CD4-positive, alpha-beta T cell treated with Interleukin-17A for 1 hour (primary cell): ENCODE measurements around the gene KCNG2.
"Not testable (repeated sequence)": the region's sequence is repeated elsewhere in the genome, so short reads cannot be mapped to it uniquely, and the experiment has no call there.

Experiments used
- DNase-seq: peaks from one replicate; pipeline ENCODE4 v3.0.0-alpha.2; 2020

The KCNG2 gene, protein sequence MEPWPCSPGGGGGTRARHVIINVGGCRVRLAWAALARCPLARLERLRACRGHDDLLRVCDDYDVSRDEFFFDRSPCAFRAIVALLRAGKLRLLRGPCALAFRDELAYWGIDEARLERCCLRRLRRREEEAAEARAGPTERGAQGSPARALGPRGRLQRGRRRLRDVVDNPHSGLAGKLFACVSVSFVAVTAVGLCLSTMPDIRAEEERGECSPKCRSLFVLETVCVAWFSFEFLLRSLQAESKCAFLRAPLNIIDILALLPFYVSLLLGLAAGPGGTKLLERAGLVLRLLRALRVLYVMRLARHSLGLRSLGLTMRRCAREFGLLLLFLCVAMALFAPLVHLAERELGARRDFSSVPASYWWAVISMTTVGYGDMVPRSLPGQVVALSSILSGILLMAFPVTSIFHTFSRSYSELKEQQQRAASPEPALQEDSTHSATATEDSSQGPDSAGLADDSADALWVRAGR

DNA sequence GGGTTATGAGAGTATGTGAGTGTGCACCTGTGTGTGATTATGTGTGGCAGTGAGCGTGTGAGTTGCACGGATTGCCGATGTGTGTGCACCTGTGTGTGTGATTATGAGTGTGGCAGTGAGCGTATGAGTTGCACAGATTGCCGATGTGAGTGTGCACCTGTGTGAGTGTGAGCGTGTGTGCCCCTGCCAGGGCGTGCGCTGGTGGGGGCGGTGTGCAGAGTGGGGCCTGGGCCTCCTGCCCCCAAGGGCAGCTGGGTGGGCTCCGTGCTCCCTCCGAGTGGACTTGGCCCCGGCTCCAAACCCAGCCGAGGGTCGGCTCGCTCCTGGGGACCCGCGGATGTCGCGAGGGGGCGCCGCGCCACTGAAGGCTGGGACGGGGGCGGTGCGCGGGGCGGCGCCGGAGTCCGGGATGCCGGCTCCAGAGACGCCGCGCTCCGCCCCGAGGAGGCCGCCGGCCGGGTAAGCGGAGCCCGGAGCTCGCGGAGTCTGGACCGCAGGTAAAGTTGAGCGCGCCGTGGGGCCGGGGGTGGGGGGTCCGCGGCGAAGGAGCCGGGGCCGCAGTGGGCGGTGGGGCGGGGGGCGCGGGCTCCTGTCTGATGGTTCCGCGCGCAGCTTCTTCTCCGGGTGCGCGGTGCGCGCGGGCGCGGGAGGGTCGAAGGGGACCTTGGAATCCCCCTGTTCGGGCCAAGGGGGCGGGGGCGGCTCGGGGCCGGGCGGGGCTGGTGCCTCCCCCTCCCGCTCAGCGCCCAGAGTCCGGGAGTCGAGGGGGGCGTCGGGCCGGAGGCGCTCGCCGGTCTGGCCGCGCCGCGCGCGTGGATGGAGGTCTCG lies at the start of gene KCNG2:
TSS of gene KCNG2 (plus strand) at position 421 of the 828 bp plus-strand sequence. CDS start 65,730 bp downstream, outside the sequence.
- no peak for DNase-seq

DNA sequence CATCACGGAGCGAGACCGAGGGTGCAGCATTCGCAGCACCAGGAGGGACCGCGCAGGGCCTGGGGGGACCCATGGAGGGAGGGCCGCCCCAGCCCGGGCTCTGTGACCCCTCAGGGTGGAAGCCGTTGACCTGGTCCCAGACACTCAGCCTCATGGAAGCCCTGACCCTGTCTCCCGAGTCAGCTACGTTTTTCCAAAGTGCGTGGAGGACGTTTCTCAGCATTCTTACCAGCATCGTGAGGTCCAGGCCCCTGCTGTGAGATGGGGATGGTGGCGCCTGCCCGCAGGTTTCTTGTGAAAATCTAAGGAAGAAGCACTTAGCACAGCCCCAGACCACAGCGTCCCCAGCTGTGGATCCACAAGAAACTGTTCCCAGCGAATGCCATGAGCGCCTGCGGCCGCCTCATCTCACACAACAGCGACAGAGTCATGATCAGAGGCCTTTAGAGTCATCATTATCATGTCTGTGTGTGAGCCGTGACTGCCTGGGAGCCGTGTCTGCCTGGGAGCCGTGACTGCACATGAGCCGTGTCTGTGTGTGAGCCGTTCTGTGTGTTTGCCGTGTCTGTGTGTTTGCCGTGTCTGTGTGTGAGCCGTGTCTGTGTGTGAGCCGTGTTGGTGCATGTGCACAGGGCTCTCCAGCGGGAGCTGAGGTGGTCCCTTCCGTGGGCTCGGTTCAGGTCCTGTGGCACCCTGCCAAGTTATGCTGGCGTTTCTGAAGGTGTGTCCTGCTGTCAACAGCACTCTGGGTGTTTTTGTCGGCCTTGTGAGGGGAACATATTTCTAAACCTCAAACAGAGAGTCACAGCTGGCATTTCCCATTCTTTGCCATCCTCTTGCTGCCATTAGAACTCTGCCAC lies 49.2 kb upstream of the KCNG2 start:
- DNase-seq: no peak

DNA sequence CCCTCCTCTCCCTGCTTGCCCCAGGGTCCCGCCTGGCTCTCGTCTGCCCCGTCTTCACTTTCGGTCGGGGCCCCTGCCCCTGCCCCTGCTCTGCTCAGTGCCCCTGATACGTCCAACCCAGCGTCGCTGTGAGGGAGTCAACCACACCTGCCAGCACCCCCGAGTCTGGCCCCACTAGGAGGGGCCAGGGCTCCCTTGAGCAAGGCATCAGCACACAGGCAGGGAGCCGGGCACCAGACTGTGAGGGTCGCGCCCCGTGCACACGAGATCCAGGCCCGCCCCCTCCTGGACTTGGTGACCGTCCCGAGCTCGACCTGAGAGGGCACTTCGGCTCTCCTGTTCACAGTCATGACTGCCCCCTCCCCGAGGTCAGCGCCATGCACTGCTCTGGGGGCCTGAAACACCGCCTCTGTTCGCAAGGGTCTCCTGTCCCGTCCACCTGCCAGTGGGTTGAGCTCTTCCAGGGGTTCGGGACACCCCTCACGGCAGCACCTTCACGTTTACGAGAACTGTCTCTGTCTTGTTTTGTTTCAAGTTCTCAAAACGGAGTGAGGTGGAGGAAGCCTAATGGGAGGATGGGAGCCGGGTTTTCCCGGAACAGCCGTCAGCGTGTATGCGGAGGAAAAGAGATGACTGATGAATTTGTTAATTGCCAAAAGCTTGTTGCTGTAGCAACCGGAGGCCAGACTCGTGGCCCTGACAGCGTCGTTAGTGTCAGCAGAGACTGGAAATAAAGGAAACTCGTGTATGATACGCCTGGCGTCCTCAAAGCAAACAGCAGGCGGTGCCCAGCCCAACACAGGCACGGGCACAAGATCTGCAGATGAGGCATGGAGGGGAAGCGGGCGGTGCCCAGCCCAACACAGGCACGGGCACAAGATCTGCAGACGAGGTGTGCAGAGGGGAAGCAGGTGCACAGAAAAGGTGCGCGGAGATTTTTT lies 48.2 kb upstream of the KCNG2 start:
- no peak for DNase-seq

DNA sequence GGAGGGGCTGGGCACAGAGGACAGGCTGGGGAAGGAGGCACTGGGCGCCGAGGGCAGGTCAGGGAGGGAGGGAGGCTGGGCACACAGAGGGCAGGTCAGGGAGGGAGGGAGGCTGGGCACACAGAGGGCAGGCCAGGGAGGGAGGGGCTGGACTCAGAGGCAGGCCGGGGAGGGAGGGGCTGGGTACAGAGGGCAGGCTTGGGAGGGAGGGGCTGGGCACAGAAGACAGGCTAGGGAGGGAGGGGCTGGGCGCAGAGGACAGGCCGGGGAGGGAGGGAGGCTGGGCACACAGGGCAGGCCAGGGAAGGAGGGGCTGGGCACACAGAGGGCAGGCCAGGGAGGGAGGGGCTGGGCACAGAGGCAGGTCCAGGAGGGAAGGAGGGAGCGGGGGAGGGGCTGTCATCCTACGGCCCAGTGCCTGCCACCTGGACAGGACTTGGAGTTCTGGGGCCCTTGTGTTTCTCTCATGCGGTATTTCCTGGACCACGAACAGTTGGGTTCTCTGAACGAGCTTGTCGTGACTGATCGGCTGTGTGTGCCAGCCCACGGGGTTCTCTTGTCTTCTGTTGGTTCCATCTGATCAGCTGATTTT lies 46.7 kb upstream of the KCNG2 start:
- no peak for DNase-seq

DNA sequence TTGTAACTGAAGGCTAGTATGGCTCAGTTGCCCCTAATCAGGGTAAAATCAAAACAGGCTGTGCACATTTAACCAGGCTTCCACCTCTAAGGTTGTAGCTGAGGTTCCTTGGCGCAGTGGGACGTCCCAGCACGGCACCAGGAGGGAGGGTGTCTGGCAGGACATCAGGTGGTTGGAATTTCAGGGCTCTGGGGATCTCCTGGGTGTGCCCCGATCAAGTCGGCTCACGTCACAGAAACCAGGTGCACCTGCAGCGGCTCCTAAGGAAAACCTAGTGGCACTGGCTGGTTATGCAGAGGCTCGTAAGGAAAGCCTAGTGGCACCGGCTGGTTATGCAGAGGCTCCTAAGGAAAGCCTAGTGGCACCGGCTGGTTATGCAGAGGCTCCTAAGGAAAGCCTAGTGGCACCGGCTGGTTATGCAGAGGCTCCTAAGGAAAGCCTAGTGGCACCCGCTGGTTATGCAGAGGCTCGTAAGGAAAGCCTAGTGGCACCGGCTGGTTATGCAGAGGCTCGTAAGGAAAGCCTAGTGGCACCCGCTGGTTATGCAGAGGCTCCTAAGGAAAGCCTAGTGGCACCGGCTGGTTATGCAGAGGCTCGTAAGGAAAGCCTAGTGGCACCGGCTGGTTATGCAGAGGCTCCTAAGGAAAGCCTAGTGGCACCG lies 45.7 kb upstream of the KCNG2 start:
- not testable (repeated sequence) for DNase-seq

DNA sequence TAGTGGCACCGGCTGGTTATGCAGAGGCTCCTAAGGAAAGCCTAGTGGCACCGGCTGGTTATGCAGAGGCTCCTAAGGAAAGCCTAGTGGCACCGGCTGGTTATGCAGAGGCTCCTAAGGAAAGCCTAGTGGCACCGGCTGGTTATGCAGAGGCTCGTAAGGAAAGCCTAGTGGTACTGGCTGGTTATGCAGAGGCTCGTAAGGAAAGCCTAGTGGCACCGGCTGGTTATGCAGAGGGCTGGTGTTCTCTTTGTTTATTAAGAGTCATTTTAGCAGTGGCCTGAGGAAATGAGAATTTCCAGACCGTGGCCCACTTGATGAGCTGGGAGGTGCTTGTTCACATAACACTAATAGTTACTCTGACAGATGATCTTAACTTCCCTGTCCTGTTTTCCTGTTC lies 44.8 kb upstream of the KCNG2 start:
- not testable (repeated sequence) for DNase-seq

DNA sequence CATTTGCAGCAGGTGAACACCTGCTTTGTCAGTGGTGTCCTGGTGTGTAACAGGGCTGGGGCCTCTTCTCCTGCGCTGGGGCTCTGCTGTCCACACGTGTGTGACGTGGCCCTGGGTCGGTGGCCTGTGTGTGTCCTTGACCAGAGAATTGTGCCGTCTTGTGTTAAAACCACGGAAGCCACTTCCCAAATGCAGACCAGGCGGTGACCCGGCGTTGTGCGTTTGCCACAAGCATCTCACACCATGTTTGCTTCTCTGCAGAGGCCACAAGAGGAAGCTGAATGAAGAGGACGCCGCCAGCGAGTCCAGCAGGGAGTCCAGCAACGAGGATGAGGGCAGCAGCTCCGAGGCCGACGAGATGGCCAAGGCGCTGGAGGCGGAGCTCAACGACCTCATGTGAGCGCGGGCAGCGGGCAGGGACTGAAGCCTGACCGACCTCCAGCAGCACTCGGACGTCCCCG lies 44.3 kb upstream of the KCNG2 start:
- DNase-seq: no peak

DNA sequence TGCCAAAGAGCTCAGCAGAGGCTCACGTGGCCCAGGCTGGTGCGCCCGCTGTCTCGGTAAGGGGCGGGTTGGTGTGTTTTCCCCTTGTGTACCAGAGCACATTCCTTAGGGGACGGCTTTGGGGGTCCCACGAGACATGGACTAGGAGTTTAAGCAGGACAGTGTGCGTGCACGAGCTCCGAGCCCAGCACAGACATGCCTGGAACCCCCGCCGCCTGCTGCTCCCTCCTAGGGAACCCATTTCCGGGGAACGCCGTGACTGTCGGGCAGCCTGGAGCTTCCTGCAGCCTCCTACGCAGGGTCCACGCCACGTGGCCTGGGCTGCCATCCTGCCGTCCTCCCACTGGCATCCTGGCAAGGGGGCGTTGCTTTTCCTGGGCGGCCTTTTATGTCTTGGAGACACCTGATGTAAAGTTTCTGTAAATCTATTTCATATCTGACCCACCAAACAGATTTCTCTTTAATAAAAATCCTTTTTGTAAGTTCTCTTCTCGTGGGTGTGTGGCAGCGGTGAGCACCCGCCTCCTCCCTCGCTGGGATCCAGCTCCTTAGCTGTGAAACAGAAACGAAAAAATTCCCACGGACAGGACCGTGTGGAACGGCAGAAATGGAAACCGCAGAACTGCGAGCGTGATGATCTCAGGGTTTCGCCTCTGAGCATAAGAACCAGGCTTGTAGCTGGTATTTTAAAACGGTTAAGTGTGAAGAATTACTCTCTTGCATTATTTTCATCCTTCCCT lies 43.5 kb upstream of the KCNG2 start:
- no peak for DNase-seq

DNA sequence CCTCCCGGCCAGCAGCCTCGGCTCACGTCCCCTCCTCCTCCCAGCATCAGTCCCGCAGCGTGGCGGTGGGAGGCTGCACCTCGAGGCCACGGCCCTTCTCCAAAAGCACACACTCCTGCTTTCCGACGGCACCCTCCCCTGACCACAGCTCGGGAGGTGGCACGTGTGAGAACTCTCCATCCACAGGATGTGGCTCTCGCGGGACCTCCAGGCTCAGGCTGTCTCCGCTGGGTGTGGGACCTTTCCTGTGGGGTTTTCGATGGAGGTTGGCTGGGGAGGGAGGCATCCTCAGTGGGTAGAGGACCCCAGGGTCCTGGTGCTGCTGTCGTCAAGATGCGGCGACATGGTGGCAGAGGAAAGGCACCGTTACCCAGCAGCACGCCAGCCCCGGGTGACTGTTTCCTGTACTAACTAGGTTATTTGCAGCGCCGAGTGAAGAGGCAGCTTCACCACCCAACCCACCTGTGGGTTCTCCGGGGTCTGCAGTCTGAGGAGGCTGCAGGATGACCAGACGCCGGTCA lies 42.8 kb upstream of the KCNG2 start:
- DNase-seq: no peak

DNA sequence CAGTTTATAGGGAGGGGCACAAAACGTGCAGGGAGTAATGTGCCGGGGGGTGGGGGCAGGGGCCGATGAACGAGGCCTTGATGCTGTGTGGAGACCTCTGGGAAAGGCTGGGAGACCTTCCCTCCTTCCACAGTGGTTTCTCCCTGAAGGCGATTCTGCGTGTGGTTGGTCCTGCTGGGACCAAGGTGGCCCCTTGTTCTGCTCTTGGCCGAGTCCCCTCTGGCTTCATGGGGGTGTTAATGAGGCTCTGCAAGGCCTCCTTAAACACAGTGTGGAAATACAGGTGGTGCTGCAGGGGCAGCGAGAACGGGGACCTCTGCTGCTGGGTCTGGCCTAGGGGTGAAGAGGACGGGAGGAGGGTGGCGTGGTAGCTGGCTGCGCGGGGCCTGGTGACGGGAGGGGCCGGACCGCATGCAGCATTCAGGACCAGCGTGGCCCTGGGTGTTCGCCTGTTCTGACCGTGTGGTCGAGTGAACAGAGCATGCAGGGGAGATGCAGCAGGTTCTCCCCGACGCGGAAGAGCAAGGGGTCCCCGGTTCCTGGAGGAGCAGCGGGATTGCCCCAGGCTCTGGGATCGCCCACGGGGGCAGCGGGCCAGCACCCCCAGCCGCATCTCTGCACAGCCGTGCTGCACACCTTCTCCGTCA lies 42.1 kb upstream of the KCNG2 start:
- DNase-seq: no peak

DNA sequence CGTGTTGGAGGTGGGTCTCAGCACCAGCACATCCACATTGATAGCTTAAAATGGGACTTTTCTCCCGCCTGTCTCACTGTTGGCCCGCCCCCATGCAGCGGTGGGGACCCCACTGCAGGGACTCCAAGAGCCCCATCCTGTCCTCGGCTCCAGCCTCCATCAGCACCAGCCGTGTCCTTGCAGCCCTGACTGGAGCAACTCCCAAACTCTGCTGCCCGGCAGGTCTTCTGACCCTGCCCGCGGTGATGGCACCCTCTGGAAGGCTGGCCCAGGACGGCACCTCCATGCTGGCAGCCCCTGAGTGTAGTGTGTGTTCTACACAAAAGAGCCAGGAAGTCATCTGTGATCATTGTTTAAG lies 41.6 kb upstream of the KCNG2 start:
- no peak for DNase-seq

DNA sequence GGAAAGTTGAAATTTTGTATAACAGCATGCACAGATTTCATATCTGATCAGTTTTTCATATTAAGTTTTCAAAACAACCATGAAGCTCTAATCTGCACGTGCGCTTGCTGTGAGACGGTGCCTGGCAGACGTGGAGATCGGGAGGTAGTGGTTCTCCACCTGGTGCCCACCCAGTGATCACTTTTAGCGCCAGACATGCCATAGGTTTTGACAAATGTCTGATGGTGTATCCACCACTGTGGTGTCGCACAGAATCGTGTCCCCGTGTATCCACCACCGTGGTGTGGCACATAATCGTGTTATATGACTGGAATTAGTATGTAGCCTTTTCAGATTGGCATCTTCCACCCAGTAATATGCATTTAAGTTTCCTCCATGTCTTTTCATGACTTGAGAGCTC lies 40.9 kb upstream of the KCNG2 start:
- no peak for DNase-seq

DNA sequence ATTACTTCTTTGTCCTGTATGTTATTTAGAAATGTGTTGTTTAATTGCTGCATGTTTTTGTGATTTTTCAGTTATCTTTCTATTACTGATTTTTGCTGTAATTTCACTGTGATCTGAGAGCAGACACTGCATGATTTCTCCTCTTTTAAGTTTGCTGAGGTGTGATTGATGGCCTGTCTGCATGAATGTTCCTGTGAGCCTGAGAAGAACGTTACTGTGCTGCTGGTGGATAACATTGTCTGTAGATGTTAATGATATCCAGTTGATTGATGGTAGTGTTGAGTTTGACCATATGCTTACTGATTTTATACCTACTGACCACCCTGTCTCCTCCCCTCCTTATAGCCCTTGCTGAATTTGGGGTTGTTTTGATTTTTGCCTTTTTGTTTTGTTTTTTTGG lies 37.4 kb upstream of the KCNG2 start:
- DNase-seq: no peak

DNA sequence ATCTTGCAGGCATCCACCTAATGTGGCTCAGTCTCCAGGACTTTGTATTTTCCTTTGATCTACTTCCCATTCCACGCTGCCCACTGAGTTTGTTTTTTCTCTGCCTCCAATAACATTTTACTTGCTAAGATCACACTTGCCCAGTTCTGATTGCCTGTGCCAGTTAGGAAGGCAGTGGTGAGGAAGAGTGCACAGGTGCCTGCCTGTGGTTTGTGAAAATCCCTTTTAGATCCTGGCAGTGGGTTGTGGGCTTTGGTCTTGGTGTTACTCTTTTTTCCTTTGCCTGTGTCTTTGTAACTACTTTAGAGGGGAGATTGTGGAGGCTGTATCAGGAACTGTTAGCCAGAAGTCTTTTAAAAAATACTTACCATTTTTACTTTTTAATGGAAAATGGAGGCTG lies 36.9 kb upstream of the KCNG2 start:
- DNase-seq: no peak

DNA sequence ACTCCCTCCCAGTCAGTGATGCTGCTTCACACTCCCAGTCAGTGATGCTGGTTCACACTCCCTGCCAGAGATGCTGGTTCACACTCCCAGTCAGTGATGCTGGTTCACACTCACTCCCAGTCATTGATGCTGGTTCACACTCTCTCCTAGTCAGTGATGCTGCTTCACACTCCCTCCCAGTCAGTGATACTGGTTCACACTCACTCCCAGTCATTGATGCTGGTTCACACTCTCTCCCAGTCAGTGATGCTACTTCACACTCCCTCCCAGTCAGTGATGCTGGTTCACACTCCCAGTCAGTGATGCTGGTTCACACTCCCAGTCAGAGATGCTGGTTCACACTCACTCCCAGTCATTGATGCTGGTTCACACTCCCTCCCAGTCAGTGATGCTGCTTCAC lies 34.3 kb upstream of the KCNG2 start:
- DNase-seq: no peak

DNA sequence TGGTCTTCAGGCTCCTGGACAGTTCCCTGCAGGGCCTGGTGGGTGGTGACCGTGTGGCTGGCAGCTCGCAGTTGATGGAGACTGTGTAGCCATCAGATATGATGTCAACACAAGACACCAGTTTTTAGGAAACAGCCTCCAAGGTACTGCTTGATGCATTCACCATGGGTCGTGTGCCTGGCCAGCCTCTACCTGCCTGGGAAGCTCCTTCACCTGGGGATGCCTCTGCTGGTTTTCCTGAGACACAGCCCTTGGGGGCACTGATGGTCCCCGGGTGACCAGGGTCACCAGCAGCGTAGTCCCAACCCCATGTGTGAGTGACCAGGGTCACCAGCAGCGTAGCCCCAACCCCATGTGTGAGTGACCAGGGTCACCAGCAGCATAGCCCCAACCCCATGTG lies 33.6 kb upstream of the KCNG2 start:
- DNase-seq: no peak

DNA sequence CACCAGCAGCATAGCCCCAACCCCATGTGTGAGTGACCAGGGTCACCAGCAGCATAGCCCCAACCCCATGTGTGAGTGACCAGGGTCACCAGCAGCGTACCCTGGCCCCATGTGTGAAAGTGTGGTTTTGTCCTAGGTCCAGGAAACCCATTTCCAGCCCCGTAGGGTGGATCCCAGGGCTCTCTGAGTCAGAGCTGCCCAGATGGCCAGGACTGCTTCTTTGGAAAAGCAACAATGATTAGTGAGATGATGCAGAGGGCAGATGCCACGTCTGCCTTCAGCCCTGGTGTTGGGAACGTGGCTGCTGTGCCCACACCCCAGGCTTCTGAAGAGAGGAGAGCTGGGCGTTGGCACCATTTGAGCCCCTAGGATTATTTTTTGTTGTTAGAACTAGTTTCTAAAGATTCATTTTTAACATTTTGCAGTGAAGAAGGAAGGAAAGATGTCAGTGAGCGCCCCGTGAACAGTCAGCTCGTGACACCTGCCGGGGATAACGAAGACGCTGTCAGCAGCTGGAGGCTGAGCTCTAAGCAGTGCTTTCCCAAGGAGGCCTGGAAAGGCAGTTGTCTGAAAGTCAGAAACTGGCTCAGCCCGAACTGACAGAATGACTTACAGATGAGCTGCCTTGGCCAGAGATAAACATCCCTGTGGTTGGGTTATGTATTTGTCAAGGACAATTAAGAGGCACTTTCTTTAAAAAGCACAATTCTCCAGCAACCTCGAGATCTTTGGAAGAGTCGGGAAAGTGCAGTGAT lies 32.1 kb upstream of the KCNG2 start:
- no peak for DNase-seq

DNA sequence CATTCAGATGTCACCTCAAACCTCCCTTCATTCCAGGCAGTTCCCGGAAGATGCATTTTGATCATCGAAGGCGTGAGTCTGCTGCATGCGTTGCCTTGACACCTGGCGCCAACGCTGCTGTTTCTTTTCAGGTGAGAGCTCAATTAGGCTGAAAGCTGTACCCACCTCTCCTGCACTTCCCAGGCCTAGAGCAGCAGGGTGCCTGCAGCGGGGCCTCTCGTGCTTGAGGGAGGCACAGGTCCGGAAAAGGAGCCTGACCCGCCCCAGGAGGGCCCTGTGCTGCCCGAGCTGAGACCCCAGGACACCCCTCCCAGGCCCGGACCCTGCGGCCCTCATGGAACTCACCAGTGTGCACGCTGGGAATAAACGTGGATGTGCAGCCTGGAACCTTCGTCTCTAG lies 31.4 kb upstream of the KCNG2 start:
- DNase-seq: no peak

DNA sequence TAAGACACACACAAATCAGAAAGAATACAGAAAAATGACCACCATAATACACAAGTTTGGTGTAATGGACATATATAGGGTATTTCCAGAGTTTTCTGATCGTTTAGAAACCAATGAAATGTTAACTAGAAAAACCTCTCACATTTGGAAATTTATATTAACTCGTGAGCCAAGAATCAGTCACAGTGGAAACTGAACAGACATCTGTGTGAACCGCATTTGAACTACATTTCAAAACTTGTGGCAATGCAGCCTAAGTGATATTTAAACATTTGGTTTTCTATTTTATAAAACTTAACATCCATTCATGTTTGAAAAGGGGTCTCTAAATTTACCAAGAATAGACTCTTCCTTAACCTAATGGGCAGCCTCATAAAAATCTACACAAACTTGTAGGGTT lies 29.0 kb upstream of the KCNG2 start:
- DNase-seq: no peak
